ENCODE measurements around the gene ZWILCH. TPM values are rescaled to one million over a fixed set of nuclear protein-coding genes. Genes with fewer than 3 reads are reported as not detected.

Gene ZWILCH
- total and polyA plus RNA-seq, 2 of the 4 experiments (the other 2 are of a cell fraction): 10.5 to 22.2 TPM

GRCh38 chr15:66514586-66514985, 9.5 kb downstream of the ZWILCH start:
- H3K4me2 ChIP-seq (ENCODE audit: low read depth, low read length): no peak overlapping the region
- no peak overlapping the region for H3K27ac ChIP-seq (ENCODE audit: insufficient read depth, low read length)
- intact Hi-C loops (cut with micrococcal nuclease): no loop called here
- H3K4me1 ChIP-seq (ENCODE audit: control insufficient read depth, insufficient read depth, low read length): no peaks in the 10 kb centered on the region
- no peak for ATAC-seq (ENCODE audit: low read depth)
- H2AFZ ChIP-seq (replicated peaks; ENCODE audit: low read length, poor library complexity): no peak overlapping the region
- no peak overlapping the region for H4K5ac ChIP-seq (ENCODE audit: low read depth, low read length)
- H3K9ac ChIP-seq (ENCODE audit: low read depth, low read length): no peak overlapping the region
- H3K9me3 ChIP-seq (ENCODE audit: control insufficient read depth, insufficient read depth, low read length): no peaks in the 10 kb centered on the region
- TF ChIP-seq BHLHE40 (IDR thresholded peaks at IDR 0.05; ENCODE audit: low read depth, low read length) (no peak), MAFK (IDR thresholded peaks at IDR 0.05; ENCODE audit: low read depth, low read length) (no peak), RCOR1 (IDR thresholded peaks at IDR 0.05; ENCODE audit: insufficient replicate concordance, low read length) (no peak), RFX5 (IDR thresholded peaks at IDR 0.05; ENCODE audit: low read depth, low read length) (no peak), CHD1 (IDR thresholded peaks at IDR 0.05; ENCODE audit: low read depth, low read length) (no peak), CTCF (conservative IDR thresholded peaks at IDR 0.05; ENCODE audit: low read depth, low read length) (no peak), POLR2A (IDR thresholded peaks at IDR 0.05; ENCODE audit: low read depth, low read length) (no peak)
- no peak overlapping the region for H4K91ac ChIP-seq (ENCODE audit: insufficient read depth, low read depth, low read length)
- H4K8ac ChIP-seq (ENCODE audit: low read depth in 2 of 2, low read length in 2 of 2): no peak overlapping the region
- H3K4ac ChIP-seq (ENCODE audit: low read depth, low read length): no peak overlapping the region
- H3K9me1 ChIP-seq (ENCODE audit: insufficient read depth, low read length): no peaks in the 10 kb centered on the region
- no peak overlapping the region for H2BK15ac ChIP-seq (ENCODE audit: low read depth, low read length)
- peaks cover 10% of the 10 kb centered on the region for H3K36me3 ChIP-seq (ENCODE audit: control insufficient read depth, insufficient read depth, low read length)
- H3K79me1 ChIP-seq (ENCODE audit: low read depth in 1 of 2, low read length in 2 of 2): peaks cover 0 to 15% of the 10 kb centered on the region in 2 experiments; a peak in 3 of 4 replicates
- POLR2A ChIA-PET (ENCODE audit: unreplicated experiment): no interaction called here
- H2BK5ac ChIP-seq (ENCODE audit: low read depth, low read length, poor library complexity, severe bottlenecking): no peak overlapping the region
- dilution Hi-C loops (cut with HindIII; ENCODE audit: low sequenced_read_pairs, unreplicated experiment): no loop called here
- H2AK9ac ChIP-seq (replicated peaks; ENCODE audit: low read depth, low read length, poor library complexity): no peak overlapping the region
- H3K23ac ChIP-seq (ENCODE audit: low read depth, low read length): no peak overlapping the region
- 86% methylated on average over 1 of the region's 3 CpGs; no CpG with 5 or more reads in 1 of the 2 experiments for WGBS, 2 experiments (ENCODE audit: extremely low coverage in 2 of 2, insufficient read length in 1 of 2)
- no peak for DNase-seq
- no TSS peak for BruUV-seq (replicated peaks)
- H3K18ac ChIP-seq (ENCODE audit: low read depth, low read length): no peak overlapping the region
- CTCF ChIA-PET: no interaction called here
- no peak overlapping the region for H3K56ac ChIP-seq (ENCODE audit: extremely low read depth, insufficient read depth, low read length)
- H3K14ac ChIP-seq (replicated peaks; ENCODE audit: low read depth, low read length): no peak overlapping the region
- no peaks in the 10 kb centered on the region for H3K27me3 ChIP-seq (ENCODE audit: control insufficient read depth, insufficient read depth, low read length)
- no peak overlapping the region for H3K4me3 ChIP-seq (ENCODE audit: insufficient read depth, low read depth, low read length)
- no peaks in the 10 kb centered on the region for H4K20me1 ChIP-seq (ENCODE audit: insufficient read depth, low read length)
- in situ Hi-C loops (cut with MboI; ENCODE audit: low sequenced_read_pairs): no loop called here
- H2BK120ac ChIP-seq (ENCODE audit: low read depth, low read length): no peak overlapping the region
- no peak overlapping the region for H2BK20ac ChIP-seq (ENCODE audit: low read depth, low read length)
- H2AK5ac ChIP-seq (ENCODE audit: low read depth, low read length): no peak overlapping the region
